Pancreas (tissue), 10 donors: ENCODE measurements around the gene PDE4DIP. TPM values are rescaled to one million over a fixed set of nuclear protein-coding genes. Genes with fewer than 3 reads are reported as not detected.
A peak's percentile ranks its signal among the peaks of the same experiment; 100 is the strongest.
"Not testable (repeated sequence)": the region's sequence is repeated elsewhere in the genome, so short reads cannot be mapped to it uniquely, and the experiment has no call there.

Source experiments
- ATAC-seq, 4 donors: fragments of 200-7000 bp; cut with Tn5 transposase; one replicate each; pipeline versions ENCODE4 v1.8.0 to v1.9.1; 2020; ENCODE audit warnings: mild to moderate bottlenecking in 4 of 4, moderate library complexity in 4 of 4
- DNase-seq, 6 donors: peaks; one replicate each; pipeline ENCODE4 v3.0.0-alpha.2; 2020
- FAIRE-seq: peaks from 2 replicates; lab custom pipeline; 2012; peaks lifted over from hg19 to GRCh38; lab: Jason Lieb, UNC
- H3K27ac ChIP-seq, 4 donors: fragments of 200-600 bp; sonication (generic); 1 replicate in 3 of 4; 2 replicates in 1 of 4; pipeline versions ENCODE4 v1.5.0 to v1.8.0; 2020
- H3K27me3 ChIP-seq, 4 donors: fragments of 200-600 bp; one replicate each; pipeline ENCODE4 v1.8.0; 2021
- H3K36me3 ChIP-seq, 3 donors: fragments of 200-600 bp; sonication (generic) in 1 of 3; one replicate each; pipeline versions ENCODE4 v1.5.0 to v1.8.0; 2020 to 2021
- H3K4me1 ChIP-seq, 3 donors: fragments of 200-600 bp; one replicate each; pipeline ENCODE4 v1.8.0; 2021
- H3K4me3 ChIP-seq, 4 donors: fragments of 200-600 bp; sonication (generic) in 2 of 4; one replicate each; pipeline versions ENCODE4 v1.5.0 to v1.8.0; 2020 to 2021
- H3K9me3 ChIP-seq, 4 donors: fragments of 200-600 bp; one replicate each; pipeline ENCODE4 v1.8.0; 2021
- WGBS, 2 donors: extraction: QIAGEN DNeasy Blood & Tissue Kit; methylation state at CpG; one replicate each; pipeline ENCODE4 v1.1.7; 2013; 5-methylcytosine and 5-hydroxymethylcytosine counted together
- intact Hi-C, 3 donors: fragments of 100-400 bp; cut with DNase I; formaldehyde crosslinking; loops; one replicate each; pipeline versions ENCODE4 v1.11.1 to v1.14.2; 2022
- polyA plus RNA-seq, 2 donors: library from polyadenylated mRNA; stranded (reverse); fragments of 200-250 nt; gene quantifications; one replicate each; pipeline ENCODE4 v1.2.3, GENCODE V29; 2013
- total RNA-seq, 6 donors: library from RNA; stranded (reverse); fragmentation: NEBNext Ultra II Directional in 4 of 6; extraction: Animal tissue kit (Norgen Biotek cat#: 25700) in 4 of 6; gene quantifications; one replicate each; pipeline versions ENCODE4 v1.2.1 to v1.2.4, GENCODE V29; 2021 to 2023
- donor health status: healthy with polysubstance abuse.
- donor health status: DM: no; HTN: no; CAD: no; lungs with moderate emphysema.
- donor health status: DM: no; HTN: no; CAD: no.
- donor health status: control.
- donor health status: control.
- donor health status: Bipolar disorder and iron deficiency.
- donor health status: DM: yes; HTN: yes; CAD: no.
- donor health status: DM: no; HTN: no; CAD: no.
- donor health status: DM: no; HTN: no; CAD: no.
- donor health status: DM: yes; HTN: yes; CAD: no.

Gene PDE4DIP
- total and polyA plus RNA-seq, 8 donors: 12.2 to 58.6 (median 28.1) TPM

DNA sequence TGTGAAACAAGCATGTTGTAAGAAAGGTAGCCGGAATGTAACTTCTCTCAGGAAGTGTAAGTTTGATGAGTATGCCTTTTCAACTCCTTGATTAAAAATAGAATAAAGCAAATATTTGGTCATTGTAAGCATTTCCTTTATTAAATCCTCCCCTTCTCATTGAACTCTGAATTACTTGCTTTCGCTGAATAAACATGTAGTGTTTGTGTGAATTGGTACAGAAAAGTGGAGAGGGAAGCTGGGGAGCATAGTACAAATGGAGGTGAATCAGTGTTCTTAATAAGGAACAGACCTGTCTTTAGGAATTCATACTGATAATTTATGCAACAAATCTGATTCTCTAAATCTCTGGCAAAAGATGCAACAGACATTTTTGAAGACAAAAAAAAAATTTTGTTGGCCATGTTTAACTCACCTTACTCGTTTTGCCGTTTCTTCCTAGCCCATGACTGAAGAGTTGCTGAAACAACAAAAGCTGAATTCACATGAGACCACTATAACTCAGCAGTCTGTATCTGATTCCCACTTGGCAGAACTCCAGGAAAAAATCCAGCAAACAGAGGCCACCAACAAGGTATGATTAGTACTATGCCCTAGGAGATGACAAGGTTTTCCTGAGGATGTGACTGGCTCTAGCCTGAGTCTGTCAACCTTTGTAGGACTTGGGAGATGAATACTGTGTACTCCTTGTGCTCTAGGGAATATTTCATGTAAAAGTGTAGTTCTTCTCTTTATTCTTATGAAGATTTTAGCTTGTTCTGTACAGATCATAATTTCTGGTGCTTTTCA lies 116.2 kb downstream of the PDE4DIP start:
- H3K27ac ChIP-seq, H3K4me1 ChIP-seq, H3K4me3 ChIP-seq, DNase-seq, H3K36me3 ChIP-seq, ATAC-seq, FAIRE-seq, H3K27me3 ChIP-seq, intact Hi-C loops, H3K9me3 ChIP-seq: not testable (repeated sequence)
- WGBS, 2 donors: 64 to 81% methylated on average over 1 of the region's 4 CpGs

DNA sequence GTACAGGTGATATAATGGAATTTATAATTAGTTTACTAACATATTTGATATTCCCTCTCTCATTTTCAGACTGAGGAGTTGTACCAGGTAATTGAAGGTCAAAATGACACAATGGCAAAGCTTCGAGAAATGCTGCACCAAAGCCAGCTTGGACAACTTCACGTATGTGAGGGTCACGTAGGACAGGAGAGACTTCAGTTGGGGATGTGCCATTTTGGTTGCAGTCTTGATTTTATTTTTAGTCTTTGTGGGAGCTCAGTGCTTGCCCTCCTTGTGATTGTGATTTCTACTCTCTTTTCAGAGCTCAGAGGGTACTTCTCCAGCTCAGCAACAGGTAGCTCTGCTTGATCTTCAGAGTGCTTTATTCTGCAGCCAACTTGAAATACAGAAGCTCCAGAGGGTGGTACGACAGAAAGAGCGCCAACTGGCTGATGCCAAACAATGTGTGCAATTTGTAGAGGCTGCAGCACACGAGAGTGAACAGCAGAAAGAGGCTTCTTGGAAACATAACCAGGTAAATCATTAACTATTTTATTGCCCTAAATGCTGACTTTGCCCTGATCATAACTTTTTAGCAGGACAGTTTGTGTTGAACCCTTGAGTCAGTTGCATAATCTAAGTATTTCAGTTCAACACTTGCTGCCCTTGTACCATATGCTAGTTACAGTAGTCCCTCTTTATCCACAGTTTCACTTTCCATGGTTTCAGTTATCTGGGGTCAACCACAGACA lies 118.1 kb downstream of the PDE4DIP start:
- H3K4me3 ChIP-seq, intact Hi-C loops, FAIRE-seq, DNase-seq, H3K27ac ChIP-seq, H3K27me3 ChIP-seq, H3K36me3 ChIP-seq, H3K9me3 ChIP-seq, H3K4me1 ChIP-seq: not testable (repeated sequence)
- ATAC-seq: peak in 3 of 4 donors; percentile 38 to 59 (median 51)
- WGBS, 2 donors: 52 to 80% methylated on average over 3 of the region's 6 CpGs

DNA sequence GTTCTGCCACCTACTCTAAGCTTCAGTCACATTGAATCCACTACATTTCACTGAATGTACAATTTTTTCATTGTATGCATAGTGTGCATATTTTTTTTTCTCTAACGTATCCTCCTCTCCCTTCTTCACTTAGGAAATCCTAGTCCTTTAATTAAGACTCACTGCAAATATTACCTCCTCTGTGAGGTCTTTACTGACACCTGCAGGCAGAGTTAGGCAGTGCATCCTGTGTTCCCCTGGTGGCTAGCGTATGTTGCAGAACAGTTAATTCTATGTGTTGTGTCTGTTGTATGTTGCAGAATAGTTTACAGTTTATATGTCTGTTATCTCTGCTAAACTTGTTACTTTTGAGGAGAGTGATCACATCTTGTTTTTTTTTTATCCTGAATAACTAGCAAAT lies 121.9 kb downstream of the PDE4DIP start:
- WGBS, 2 donors: 14 to 33% methylated on average over 1 of the region's 2 CpGs
- H3K9me3 ChIP-seq, H3K4me3 ChIP-seq, intact Hi-C loops, H3K27ac ChIP-seq, H3K36me3 ChIP-seq, DNase-seq, H3K27me3 ChIP-seq, H3K4me1 ChIP-seq: not testable (repeated sequence)
- ATAC-seq (peak; percentile 73 to 99 (median 94)), FAIRE-seq (peak; percentile 95)

DNA sequence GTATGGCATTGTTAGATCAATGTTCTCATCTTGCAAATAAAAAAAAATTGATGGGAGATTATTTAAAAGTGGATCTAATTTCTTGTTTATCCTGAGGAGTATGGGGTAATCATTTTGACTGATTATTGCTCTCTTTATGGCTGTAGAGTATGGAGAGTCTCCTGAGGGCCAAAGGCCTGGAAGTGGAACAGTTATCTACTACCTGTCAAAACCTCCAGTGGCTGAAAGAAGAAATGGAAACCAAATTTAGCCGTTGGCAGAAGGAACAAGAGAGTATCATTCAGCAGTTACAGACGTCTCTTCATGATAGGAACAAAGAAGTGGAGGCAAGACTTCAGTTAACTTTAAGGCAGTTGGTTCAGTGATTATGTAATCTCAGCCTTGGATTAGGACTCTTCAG lies 123.4 kb downstream of the PDE4DIP start:
- H3K27me3 ChIP-seq, intact Hi-C loops, H3K9me3 ChIP-seq, H3K36me3 ChIP-seq, H3K4me3 ChIP-seq, FAIRE-seq, ATAC-seq, H3K27ac ChIP-seq, H3K4me1 ChIP-seq, DNase-seq: not testable (repeated sequence)
- no CpG with 5 or more reads among the region's 2 CpGs for WGBS, 2 donors

DNA sequence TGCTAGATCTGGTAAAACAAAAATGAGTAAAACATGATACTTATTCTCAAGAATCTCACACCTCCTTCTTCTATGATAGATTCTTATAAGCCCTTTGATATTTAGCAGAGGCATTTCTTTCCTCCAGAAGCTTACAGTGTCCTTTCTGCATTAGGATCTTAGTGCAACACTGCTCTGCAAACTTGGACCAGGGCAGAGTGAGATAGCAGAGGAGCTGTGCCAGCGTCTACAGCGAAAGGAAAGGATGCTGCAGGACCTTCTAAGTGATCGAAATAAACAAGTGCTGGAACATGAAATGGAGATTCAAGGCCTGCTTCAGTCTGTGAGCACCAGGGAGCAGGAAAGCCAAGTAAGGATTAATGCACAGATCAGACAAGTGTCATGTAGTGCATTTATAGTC lies 124.5 kb downstream of the PDE4DIP start:
- ATAC-seq, H3K27ac ChIP-seq, H3K4me3 ChIP-seq, H3K36me3 ChIP-seq, DNase-seq, H3K27me3 ChIP-seq, FAIRE-seq, H3K4me1 ChIP-seq, intact Hi-C loops, H3K9me3 ChIP-seq: not testable (repeated sequence)
- WGBS, 2 donors: 92 to 97% methylated on average over 3 of the region's 3 CpGs

DNA sequence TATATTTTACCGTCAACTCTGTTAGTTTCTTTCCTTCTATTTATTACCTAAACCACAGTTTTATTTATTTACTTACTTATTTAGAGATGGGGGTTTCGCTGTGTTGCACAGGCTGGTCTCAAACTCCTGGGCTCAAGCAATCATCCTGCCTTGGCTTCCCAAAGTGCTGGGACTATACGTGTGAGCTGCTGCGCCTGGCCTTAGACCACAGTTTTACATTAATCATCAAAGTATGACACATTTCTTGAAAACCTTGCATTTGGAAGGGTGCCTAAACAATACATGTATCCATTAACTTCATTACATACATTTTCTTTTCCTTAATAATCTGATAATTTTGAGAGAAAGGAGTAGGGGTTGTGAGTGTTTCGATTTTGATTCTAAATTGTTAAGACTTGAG lies 124.9 kb downstream of the PDE4DIP start:
- H3K27me3 ChIP-seq, FAIRE-seq, DNase-seq, H3K9me3 ChIP-seq, intact Hi-C loops, H3K27ac ChIP-seq, H3K4me3 ChIP-seq, H3K36me3 ChIP-seq, H3K4me1 ChIP-seq, ATAC-seq: not testable (repeated sequence)
- WGBS, 2 donors: 65 to 86% methylated on average over 1 to 2 of the region's 5 CpGs

DNA sequence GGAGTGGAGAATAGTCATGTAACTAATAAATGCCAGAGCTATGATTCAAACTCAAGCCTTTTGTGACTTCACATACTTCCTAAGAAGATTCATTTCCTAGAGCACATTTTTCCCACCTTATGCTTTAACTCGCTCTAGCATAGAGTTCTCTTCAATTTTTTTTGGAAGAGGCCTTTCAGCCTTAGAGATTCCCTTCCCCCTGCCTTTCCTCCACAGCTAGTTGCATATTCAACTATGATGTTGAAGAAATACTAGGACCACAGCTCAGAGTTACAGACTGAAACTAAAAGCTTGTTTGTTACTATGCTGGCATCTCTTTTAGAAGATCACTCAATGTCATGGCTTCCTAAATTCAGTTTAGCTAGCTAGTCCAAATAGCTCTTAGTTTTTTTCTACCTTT lies 131.2 kb downstream of the PDE4DIP start:
- intact Hi-C loops, H3K4me1 ChIP-seq, H3K27me3 ChIP-seq, FAIRE-seq, DNase-seq, H3K4me3 ChIP-seq, H3K27ac ChIP-seq, H3K9me3 ChIP-seq, ATAC-seq: not testable (repeated sequence)
- H3K36me3 ChIP-seq: peaks cover 0 to 29% (median 14%) of the 10 kb centered on the region in 3 donors
- WGBS, 2 donors: 87 to 96% methylated on average over 1 of the region's 1 CpG

DNA sequence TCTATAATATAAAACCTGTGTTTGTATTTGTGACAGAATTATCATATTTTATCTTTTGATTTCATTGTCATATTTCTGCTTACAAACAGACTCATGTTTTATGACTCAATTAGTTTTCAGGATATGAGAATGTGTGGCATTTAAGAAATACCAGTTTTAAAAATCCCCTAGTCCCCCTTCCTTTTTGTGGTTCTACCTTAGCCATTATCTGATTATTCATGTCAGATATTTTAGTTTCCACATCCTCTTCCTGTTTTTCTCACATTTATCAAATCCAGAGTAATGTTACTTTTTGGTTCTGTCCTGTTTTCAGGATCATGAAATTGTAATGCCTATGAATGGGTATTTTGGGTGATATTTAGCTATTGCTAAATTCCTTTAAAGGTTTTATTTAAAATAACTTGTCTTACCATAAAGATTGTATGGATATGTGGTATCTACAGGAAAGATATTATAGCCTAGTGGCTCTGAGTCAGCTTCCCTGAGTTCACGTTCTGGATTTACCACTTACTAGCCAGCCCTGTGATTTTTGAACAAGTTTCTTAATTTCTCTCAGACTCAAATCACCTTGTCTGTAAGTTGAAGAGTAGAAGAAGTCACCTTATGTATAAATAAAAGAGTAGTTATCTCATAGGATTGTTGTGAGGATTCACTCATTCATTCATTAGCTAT lies 131.8 kb downstream of the PDE4DIP start:
- H3K4me1 ChIP-seq, H3K9me3 ChIP-seq, intact Hi-C loops, H3K27me3 ChIP-seq, H3K27ac ChIP-seq, H3K4me3 ChIP-seq, DNase-seq, FAIRE-seq, ATAC-seq: not testable (repeated sequence)
- peaks cover 0 to 33% (median 14%) of the 10 kb centered on the region in 3 donors for H3K36me3 ChIP-seq
- WGBS, 2 donors: 70 to 100% methylated on average over 1 of the region's 1 CpG

DNA sequence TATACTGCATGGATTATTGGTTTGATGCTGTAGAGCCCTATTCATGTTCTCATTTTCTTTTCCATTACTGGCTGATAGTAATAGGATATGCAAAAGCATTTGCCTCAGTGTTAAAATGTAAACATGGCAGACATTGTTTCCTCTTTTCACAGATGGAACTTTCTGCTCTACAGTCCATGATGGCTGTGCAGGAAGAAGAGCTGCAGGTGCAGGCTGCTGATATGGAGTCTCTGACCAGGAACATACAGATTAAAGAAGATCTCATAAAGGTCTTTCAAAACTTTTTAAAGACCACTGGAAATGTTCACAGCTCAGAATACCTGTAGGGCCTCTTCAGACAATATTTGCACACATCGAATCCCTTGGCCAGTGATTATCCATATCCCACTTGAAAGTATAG lies 133.6 kb downstream of the PDE4DIP start:
- whole genome bisulfite sequencing, 2 donors: 87 to 97% methylated on average over 1 of the region's 1 CpG
- H3K27me3 ChIP-seq, FAIRE-seq, H3K4me3 ChIP-seq, ATAC-seq, intact Hi-C loops, H3K27ac ChIP-seq, H3K9me3 ChIP-seq, H3K4me1 ChIP-seq, DNase-seq: not testable (repeated sequence)
- H3K36me3 ChIP-seq: peaks cover 0 to 48% (median 14%) of the 10 kb centered on the region in 3 donors

DNA sequence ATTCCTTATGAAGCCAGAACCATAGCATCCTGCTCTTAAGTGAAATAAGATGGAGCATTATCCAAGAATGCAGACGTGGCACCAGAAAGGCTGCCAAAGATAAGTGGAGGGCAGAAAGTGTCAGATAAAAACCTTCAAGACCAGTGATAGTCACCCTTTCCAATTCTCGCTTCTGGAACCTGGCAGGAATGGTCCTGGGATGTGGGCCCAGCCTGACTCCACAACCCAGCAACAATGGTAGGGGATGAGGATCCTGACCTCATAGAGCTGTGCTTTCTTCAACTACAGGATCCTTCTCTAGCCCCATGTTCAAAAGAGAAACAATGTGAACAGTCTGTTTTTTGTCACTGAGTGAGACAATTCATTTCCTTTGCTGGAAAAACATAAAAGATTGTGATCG lies 145.2 kb downstream of the PDE4DIP start:
- 68 to 72% methylated on average over 3 of the region's 3 CpGs for WGBS, 2 donors
- DNase-seq, H3K4me3 ChIP-seq, H3K9me3 ChIP-seq, H3K27ac ChIP-seq, FAIRE-seq, ATAC-seq, intact Hi-C loops, H3K36me3 ChIP-seq, H3K27me3 ChIP-seq, H3K4me1 ChIP-seq: not testable (repeated sequence)

DNA sequence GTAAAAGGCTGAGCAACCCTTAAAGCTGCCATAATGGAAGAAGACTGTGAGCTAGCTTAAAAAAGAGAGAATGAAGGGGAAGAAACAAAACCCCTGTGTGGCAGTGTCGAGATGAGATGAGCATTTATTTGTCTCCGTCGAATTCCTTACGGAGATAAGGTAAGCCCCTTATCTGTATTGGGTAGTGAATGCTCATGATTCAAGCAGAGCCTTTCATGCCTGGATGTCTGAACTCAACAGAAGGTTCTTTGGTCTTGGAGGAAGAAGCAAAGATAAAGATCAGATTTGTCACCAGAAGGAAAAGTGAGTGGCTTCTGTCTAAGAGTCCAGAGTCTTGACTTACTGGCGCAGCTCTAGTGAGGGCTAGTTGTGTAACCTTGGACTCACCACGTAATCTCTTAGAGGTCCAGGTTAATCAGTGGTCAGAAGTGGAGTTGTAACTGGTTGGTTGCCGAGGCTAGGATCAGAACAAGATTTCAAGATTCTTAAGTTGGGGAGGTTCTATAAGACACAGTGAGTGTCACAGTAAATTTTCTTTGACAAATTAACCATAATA lies 146.1 kb downstream of the PDE4DIP start:
- ATAC-seq, FAIRE-seq: not testable (repeated sequence)

More for the DNA sequence above, 146.1 kb downstream of the PDE4DIP start:
- H3K4me3 ChIP-seq, intact Hi-C loops, H3K27ac ChIP-seq, DNase-seq, H3K4me1 ChIP-seq, H3K9me3 ChIP-seq, H3K36me3 ChIP-seq, H3K27me3 ChIP-seq: not testable (repeated sequence)
- WGBS, 2 donors: 35 to 36% methylated on average over 5 of the region's 7 CpGs
